PC-3 (cell line): ENCODE results near the gene UMAD1. TPM values are rescaled to one million over a fixed set of nuclear protein-coding genes. Genes with fewer than 3 reads are reported as not detected.

Experiments
- ATAC-seq: fragments of 200-7000 bp; cut with Tn5 transposase; 2 replicates; pipeline ENCODE4 v1.9.1; 2020; ENCODE audit warnings: mild to moderate bottlenecking, moderate library complexity
- BruUV-seq: library from RNA; stranded (reverse); fragments of 400-500 nt; replicated peaks from 2 replicates; lab custom pipeline; 2021; lab: Mats Ljungman, UMichigan
- CTCF ChIA-PET: fragments of 300-600 bp; sonication (Branson Sonifier 250); formaldehyde crosslinking; loops from one replicate; lab custom pipeline; 2022; ENCODE audit warnings: antibody characterized with exemption; lab: Charles Lee
- POLR2A ChIA-PET: fragments of 300-600 bp; sonication (Branson Sonifier 250); formaldehyde crosslinking; loops from one replicate; lab custom pipeline; 2022; ENCODE audit warnings: antibody characterized with exemption; ENCODE audit not compliant: unreplicated experiment; lab: Charles Lee
- DNase-seq: peaks from one replicate; pipeline ENCODE4 v3.0.0-alpha.2; 2015
- H2AFZ ChIP-seq: fragments of 300-600 bp; sonication (generic); 2 replicates; pipeline ENCODE4 v1.6.0; 2016; ENCODE audit warnings: antibody characterized with exemption, low read length
- H3F3A ChIP-seq: fragments of 300-600 bp; sonication (generic); one replicate; pipeline ENCODE4 v1.6.0; 2017; ENCODE audit warnings: antibody characterized with exemption, low read length, control low read depth, mild to moderate bottlenecking; ENCODE audit not compliant: unreplicated experiment
- H3K27ac ChIP-seq: fragments of 300-600 bp; sonication (generic); 2 replicates; pipeline ENCODE4 v1.5.1; 2016; ENCODE audit warnings: mild to moderate bottlenecking, low read length
- H3K27me3 ChIP-seq: fragments of 300-600 bp; sonication (generic); 2 replicates; pipeline ENCODE4 v1.6.1; 2016; ENCODE audit warnings: low read length, mixed read lengths
- H3K36me3 ChIP-seq: fragments of 300-600 bp; sonication (generic); 2 replicates; pipeline ENCODE4 v1.6.1; 2016; ENCODE audit warnings: low read depth, mixed run types, low read length, mixed read lengths
- H3K4me1 ChIP-seq: fragments of 300-600 bp; sonication (generic); 2 replicates; pipeline ENCODE4 v1.5.1; 2016; ENCODE audit warnings: low read length; ENCODE audit not compliant: insufficient read depth
- H3K4me2 ChIP-seq: fragments of 300-600 bp; sonication (generic); 2 replicates; pipeline ENCODE4 v1.6.0; 2016; ENCODE audit warnings: low read length
- H3K4me3 ChIP-seq: fragments of 300-600 bp; sonication (generic); 2 replicates; pipeline ENCODE4 v1.5.1; 2016; ENCODE audit warnings: mild to moderate bottlenecking, low read length, mixed read lengths
- H3K79me2 ChIP-seq: fragments of 300-600 bp; sonication (generic); 2 replicates; pipeline ENCODE4 v1.6.1; 2017; ENCODE audit warnings: low read length, mixed read lengths
- H3K9ac ChIP-seq: fragments of 300-600 bp; sonication (generic); 2 replicates; pipeline ENCODE4 v1.6.0; 2016; ENCODE audit warnings: mild to moderate bottlenecking, low read length
- H3K9me2 ChIP-seq: fragments of 300-600 bp; sonication (generic); replicated peaks from 2 replicates; pipeline ENCODE4 v1.6.1; 2016; ENCODE audit warnings: mixed run types, low read length, mixed read lengths
- H3K9me3 ChIP-seq: fragments of 300-600 bp; sonication (generic); 2 replicates; pipeline ENCODE4 v1.6.1; 2016; ENCODE audit warnings: low read length, mixed read lengths
- H4K20me1 ChIP-seq: fragments of 300-600 bp; sonication (generic); 2 replicates; pipeline ENCODE4 v1.6.1; 2016; ENCODE audit warnings: low read length, mixed read lengths
- EZH2 ChIP-seq: fragments of 300-600 bp; sonication (generic); IDR thresholded peaks from one replicate; pipeline ENCODE4 v1.6.1; 2017; ENCODE audit warnings: antibody characterized with exemption, mild to moderate bottlenecking, low read length; ENCODE audit not compliant: unreplicated experiment
- EZH2phosphoT487 ChIP-seq: fragments of 300-600 bp; sonication (generic); IDR thresholded peaks from 2 replicates; pipeline ENCODE4 v1.6.1; 2018; ENCODE audit warnings: mild to moderate bottlenecking, antibody characterized with exemption, low read length, borderline replicate concordance
- intact Hi-C: fragments of 100-400 bp; cut with micrococcal nuclease; formaldehyde crosslinking; loops from 2 replicates; pipeline ENCODE4 v1.9.0; 2023
- total RNA-seq: library from RNA; depleted of rRNA; stranded (reverse); fragments of >200 nt; gene quantifications from 2 replicates; pipeline ENCODE4 v1.2.3, GENCODE V29; 2014; rRNA removed
- TF ChIP-seq, protein P1 (sequence below): fragments of 300-600 bp; sonication (generic); conservative IDR thresholded peaks from 2 replicates; pipeline ENCODE4 v1.5.1; 2017; ENCODE audit warnings: antibody characterized with exemption, low read depth, mild to moderate bottlenecking, low read length

Gene UMAD1
- total RNA-seq, 1 experiment from 2014 or later: 8.9 TPM

DNA sequence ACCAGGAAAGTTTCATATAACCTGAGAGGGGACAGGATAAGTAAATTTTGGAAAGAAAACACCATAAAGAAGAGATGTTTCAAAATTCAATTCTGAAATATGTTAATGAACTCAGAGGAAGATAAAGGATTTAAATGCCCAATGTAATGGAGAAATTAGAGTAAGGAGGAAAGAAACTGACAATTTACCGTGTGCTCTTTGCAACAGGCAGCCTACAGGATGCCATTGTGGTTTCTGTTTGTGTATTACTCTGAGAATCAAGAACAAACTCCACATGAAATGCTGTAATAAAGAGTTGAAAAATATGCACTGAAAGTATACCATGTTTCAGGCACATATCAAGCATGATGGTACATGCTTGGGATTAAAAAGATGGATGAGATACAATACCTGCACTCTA, 283.3 kb downstream of the UMAD1 start:
- TF ChIP-seq EZH2phosphoT487 (no peak), EZH2 (no peak)
- TF ChIP-seq, protein P1, sequence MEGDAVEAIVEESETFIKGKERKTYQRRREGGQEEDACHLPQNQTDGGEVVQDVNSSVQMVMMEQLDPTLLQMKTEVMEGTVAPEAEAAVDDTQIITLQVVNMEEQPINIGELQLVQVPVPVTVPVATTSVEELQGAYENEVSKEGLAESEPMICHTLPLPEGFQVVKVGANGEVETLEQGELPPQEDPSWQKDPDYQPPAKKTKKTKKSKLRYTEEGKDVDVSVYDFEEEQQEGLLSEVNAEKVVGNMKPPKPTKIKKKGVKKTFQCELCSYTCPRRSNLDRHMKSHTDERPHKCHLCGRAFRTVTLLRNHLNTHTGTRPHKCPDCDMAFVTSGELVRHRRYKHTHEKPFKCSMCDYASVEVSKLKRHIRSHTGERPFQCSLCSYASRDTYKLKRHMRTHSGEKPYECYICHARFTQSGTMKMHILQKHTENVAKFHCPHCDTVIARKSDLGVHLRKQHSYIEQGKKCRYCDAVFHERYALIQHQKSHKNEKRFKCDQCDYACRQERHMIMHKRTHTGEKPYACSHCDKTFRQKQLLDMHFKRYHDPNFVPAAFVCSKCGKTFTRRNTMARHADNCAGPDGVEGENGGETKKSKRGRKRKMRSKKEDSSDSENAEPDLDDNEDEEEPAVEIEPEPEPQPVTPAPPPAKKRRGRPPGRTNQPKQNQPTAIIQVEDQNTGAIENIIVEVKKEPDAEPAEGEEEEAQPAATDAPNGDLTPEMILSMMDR: no peak
- no peak for ATAC-seq
- CTCF ChIA-PET: no interaction called here

GRCh38 chr7:7924303-7924702, 283.8 kb downstream of the UMAD1 start:
- intact Hi-C loops: no loop called here
- DNase-seq (no peak), ATAC-seq (no peak)
- Histone ChIP-seq H3K27ac (no peak overlapping the region), H3K27me3 (no peaks in the 10 kb centered on the region), H3K36me3 (no peaks in the 10 kb centered on the region), H3K4me2 (no peak overlapping the region), H4K20me1 (no peaks in the 10 kb centered on the region), H3K9me3 (no peaks in the 10 kb centered on the region), H3F3A (no peaks in the 10 kb centered on the region), H3K4me1 (peaks cover 9% of the 10 kb centered on the region; the same call in 1 of the 2 replicates), H2AFZ (no peak overlapping the region), H3K9ac (no peak overlapping the region), H3K4me3 (no peak overlapping the region), H3K9me2 (no peaks in the 10 kb centered on the region), H3K79me2 (no peaks in the 10 kb centered on the region)
- ChIA-PET POLR2A (no interaction called here), CTCF (no interaction called here)
- TF ChIP-seq EZH2phosphoT487 (no peak), EZH2 (no peak)
- TF ChIP-seq, protein P1: no peak
- BruUV-seq: no TSS peak

More for the DNA sequence above, 283.3 kb downstream of the UMAD1 start:
- Histone ChIP-seq H3K4me3 (no peak overlapping the region), H3K79me2 (no peaks in the 10 kb centered on the region), H3K27me3 (no peaks in the 10 kb centered on the region), H3K36me3 (no peaks in the 10 kb centered on the region), H3K9me3 (no peaks in the 10 kb centered on the region), H3K4me1 (peaks cover 9% of the 10 kb centered on the region; the same call in 1 of the 2 replicates), H3F3A (no peaks in the 10 kb centered on the region), H3K9me2 (no peaks in the 10 kb centered on the region), H3K9ac (no peak overlapping the region), H3K27ac (no peak overlapping the region), H2AFZ (no peak overlapping the region), H4K20me1 (no peaks in the 10 kb centered on the region), H3K4me2 (no peak overlapping the region)
- POLR2A ChIA-PET: no interaction called here
- no TSS peak for BruUV-seq
- DNase-seq: no peak
- intact Hi-C loops: no loop called here

Other genes starting within 250 kb of the UMAD1 start
- 0.26 TPM in 1 of 2 replicates, not detected in the other for gene COL28A1, start 104.9 kb upstream of the UMAD1 start, total RNA-seq
- gene MIOS, start 73.9 kb upstream of the UMAD1 start, total RNA-seq: 18.6 and 26.6 TPM in 2 replicates
- 38.9 and 39.3 TPM in 2 replicates for gene RPA3, start 77.9 kb downstream of the UMAD1 start, total RNA-seq